GM23338 (cell line): ENCODE data around the gene QKI.

Source experiments
- CREB1 ChIP-seq: fragments of 250-450 bp; sonication (Bioruptor Pico); IDR thresholded peaks from 2 replicates; pipeline ENCODE4 v1.5.0; 2020; ENCODE audit warnings: low read depth, mild to moderate bottlenecking, moderate library complexity
- EZH2 ChIP-seq: fragments of 200-600 bp; sonication (generic); IDR thresholded peaks from one replicate; pipeline ENCODE4 v1.8.0; 2017; ENCODE audit warnings: antibody characterized with exemption, mild to moderate bottlenecking, low read depth; ENCODE audit not compliant: unreplicated experiment
- EZH2phosphoT487 ChIP-seq: fragments of 200-600 bp; sonication (generic); IDR thresholded peaks from one replicate; pipeline ENCODE4 v1.8.1; 2018; ENCODE audit warnings: antibody characterized with exemption; ENCODE audit not compliant: unreplicated experiment
- JUNB ChIP-seq: IDR thresholded peaks from one replicate; pipeline ENCODE4 v1.6.1; 2016; ENCODE audit warnings: antibody characterized with exemption; ENCODE audit not compliant: unreplicated experiment
- POLR2AphosphoS5 ChIP-seq: IDR thresholded peaks from 2 replicates; pipeline ENCODE4 v1.6.1; 2016; ENCODE audit warnings: antibody characterized with exemption, low read depth
- REST ChIP-seq: IDR thresholded peaks from one replicate; pipeline ENCODE4 v1.6.1; 2018; ENCODE audit warnings: antibody characterized with exemption; ENCODE audit not compliant: unreplicated experiment
- STAT1 ChIP-seq: IDR thresholded peaks from one replicate; pipeline ENCODE4 v1.6.1; 2016; ENCODE audit warnings: antibody characterized with exemption; ENCODE audit not compliant: unreplicated experiment
- ZNF114 ChIP-seq: fragments of 250-450 bp; sonication (Bioruptor Pico); IDR thresholded peaks from 2 replicates; pipeline ENCODE4 v1.5.0; 2020; ENCODE audit warnings: mild to moderate bottlenecking, moderate library complexity
- TF ChIP-seq, protein P1 (sequence below), 2 experiments: fragments of 200-600 bp in 1 of 2; sonication (generic) in 1 of 2; conservative IDR thresholded peaks; 2 replicates each; pipeline versions ENCODE4 v1.5.1 to v1.6.1; 2016 to 2017; ENCODE audit warnings: antibody characterized with exemption in 2 of 2, low read depth in 2 of 2, mild to moderate bottlenecking in 2 of 2, moderate library complexity in 1 of 2

- TF ChIP-seq JUNB (no peak), POLR2AphosphoS5 (no peak), REST (no peak), EZH2 (no peak), ZNF114 (no peak), EZH2phosphoT487 (no peak), CREB1 (CRISPR knock-in tag) (no peak), STAT1 (no peak)
- TF ChIP-seq, protein P1, sequence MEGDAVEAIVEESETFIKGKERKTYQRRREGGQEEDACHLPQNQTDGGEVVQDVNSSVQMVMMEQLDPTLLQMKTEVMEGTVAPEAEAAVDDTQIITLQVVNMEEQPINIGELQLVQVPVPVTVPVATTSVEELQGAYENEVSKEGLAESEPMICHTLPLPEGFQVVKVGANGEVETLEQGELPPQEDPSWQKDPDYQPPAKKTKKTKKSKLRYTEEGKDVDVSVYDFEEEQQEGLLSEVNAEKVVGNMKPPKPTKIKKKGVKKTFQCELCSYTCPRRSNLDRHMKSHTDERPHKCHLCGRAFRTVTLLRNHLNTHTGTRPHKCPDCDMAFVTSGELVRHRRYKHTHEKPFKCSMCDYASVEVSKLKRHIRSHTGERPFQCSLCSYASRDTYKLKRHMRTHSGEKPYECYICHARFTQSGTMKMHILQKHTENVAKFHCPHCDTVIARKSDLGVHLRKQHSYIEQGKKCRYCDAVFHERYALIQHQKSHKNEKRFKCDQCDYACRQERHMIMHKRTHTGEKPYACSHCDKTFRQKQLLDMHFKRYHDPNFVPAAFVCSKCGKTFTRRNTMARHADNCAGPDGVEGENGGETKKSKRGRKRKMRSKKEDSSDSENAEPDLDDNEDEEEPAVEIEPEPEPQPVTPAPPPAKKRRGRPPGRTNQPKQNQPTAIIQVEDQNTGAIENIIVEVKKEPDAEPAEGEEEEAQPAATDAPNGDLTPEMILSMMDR (conservative IDR thresholded peaks at IDR 0.05; ENCODE audit: low read depth in 2 of 2): no peak
Measured at GRCh38 chr6:163406366-163406765, 8.2 kb upstream of the QKI start.
